Sigmoid colon (tissue), 7 donors: ENCODE measurements around the gene PRCC. TPM values are rescaled to one million over a fixed set of nuclear protein-coding genes. Genes with fewer than 3 reads are reported as not detected.

ENCODE experiments used
- DNase-seq: peaks from one replicate; pipeline ENCODE4 v3.0.0-alpha.2; 2019
- H3K27ac ChIP-seq, 4 donors: fragments of 200-600 bp; sonication (generic); one replicate each; pipeline ENCODE4 v1.5.1; 2016 to 2019; ENCODE audit warnings: mild to moderate bottlenecking in 1 of 4
- H3K27me3 ChIP-seq, 3 donors: fragments of 200-600 bp; sonication (generic); one replicate each; pipeline ENCODE4 v1.5.1; 2019; ENCODE audit warnings: mild to moderate bottlenecking in 1 of 3
- H3K36me3 ChIP-seq, 4 donors: fragments of 200-600 bp; sonication (generic); one replicate each; pipeline ENCODE4 v1.5.1; 2016 to 2019
- H3K4me1 ChIP-seq, 4 donors: fragments of 200-600 bp; sonication (generic); one replicate each; pipeline ENCODE4 v1.5.1; 2017 to 2019
- H3K4me3 ChIP-seq, 4 donors: fragments of 200-600 bp; sonication (generic); one replicate each; pipeline ENCODE4 v1.5.1; 2017 to 2019; ENCODE audit warnings: mild to moderate bottlenecking in 2 of 4, moderate library complexity in 1 of 4
- H3K9me3 ChIP-seq, 4 donors: fragments of 200-600 bp in 3 of 4; sonication (generic) in 3 of 4; one replicate each; pipeline versions ENCODE4 v1.5.1 to v1.6.1; 2013 to 2019
- EP300 ChIP-seq, 4 donors: sonication (generic); formaldehyde crosslinking; IDR thresholded peaks; one replicate each; pipeline ENCODE4 v1.6.1; 2017; ENCODE audit warnings: antibody characterized with exemption in 4 of 4
- POLR2A ChIP-seq, 2 donors: fragments of 450-650 bp; IDR thresholded peaks; one replicate each; pipeline ENCODE4 v1.6.1; 2016; ENCODE audit warnings: antibody characterized with exemption in 2 of 2, mild to moderate bottlenecking in 2 of 2, moderate library complexity in 2 of 2
- POLR2AphosphoS5 ChIP-seq, 4 donors: sonication (generic); formaldehyde crosslinking; IDR thresholded peaks; one replicate each; pipeline ENCODE4 v1.6.1; 2017; ENCODE audit warnings: antibody characterized with exemption in 4 of 4
- WGBS, 2 donors: extraction: QIAGEN DNeasy Blood & Tissue Kit; methylation state at CpG; one replicate each; pipeline ENCODE4 v1.1.7; 2013; 5-methylcytosine and 5-hydroxymethylcytosine counted together
- intact Hi-C: fragments of 100-400 bp; cut with DNase I; formaldehyde crosslinking; loops from one replicate; pipeline ENCODE4 v1.15.1; 2023
- polyA plus RNA-seq, 3 donors: library from polyadenylated mRNA; stranded (reverse); fragments of 200-250 nt; gene quantifications; one replicate each; pipeline ENCODE4 v1.2.3, GENCODE V29; 2013
- total RNA-seq, 4 donors: library from RNA; depleted of rRNA; stranded (reverse); fragments of >200 nt; gene quantifications; one replicate each; pipeline ENCODE4 v1.1.0, GENCODE V29; 2016
- TF ChIP-seq, protein P1 (sequence below), 4 experiments: fragments of 450-650 bp in 3 of 4; fragments of 200-600 bp in 1 of 4; IDR thresholded peaks; one replicate each; pipeline ENCODE4 v1.5.1; 2016 to 2019; ENCODE audit warnings: antibody characterized with exemption in 4 of 4, mild to moderate bottlenecking in 3 of 4, moderate library complexity in 2 of 4
- donor health status: healthy with polysubstance abuse.
- donor health status: Bipolar disorder and iron deficiency.
- donor health status: healthy.

The PRCC gene
- total and polyA plus RNA-seq, 7 donors = 27.5 to 49.7 (median 34.1) TPM

DNA sequence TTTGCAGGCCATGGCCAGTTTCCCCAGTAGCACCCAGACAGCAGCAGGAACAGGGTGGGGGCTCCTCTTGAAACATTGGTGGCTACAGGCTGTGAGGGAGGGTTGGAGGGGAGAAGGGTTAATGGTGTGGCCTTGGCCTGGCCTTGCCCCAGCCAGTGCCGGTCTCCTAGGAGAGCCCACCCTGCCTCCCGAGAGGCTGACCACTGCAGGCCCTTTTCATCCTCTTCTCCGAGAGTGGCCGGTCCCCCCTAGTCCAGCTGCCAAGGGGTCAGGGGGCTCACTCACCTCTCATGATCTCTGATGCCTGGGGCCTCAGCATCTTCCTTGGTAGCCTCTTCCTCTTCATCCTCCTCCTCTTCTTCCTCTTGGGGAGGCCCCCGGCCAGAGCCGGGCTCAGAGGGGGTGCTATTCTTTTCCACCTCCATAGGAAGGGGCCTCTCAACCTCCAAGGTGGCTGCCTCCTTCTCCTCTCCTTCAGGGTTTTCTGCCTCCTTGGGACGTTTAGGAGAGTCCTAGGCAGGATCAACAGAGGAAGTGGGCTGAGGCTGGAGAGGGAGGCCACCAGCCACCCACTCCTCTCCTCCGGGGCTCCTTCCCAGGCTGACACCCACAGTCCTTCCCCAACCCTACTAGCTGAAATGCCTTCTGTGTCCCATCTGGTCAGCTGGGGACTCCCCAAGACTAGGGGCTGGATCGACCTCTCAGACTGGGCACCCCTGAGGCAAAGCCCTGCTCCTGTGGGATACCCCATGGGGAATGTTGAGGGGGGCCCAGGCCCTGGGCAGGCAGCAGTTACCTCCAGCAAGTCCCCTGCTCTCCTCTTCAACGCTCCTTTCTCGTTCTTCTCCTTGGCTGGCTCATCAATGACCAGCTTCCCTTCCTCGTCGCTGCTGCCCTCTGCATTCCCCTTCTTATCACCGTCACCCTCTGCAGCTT is 23.7 kb upstream of the PRCC start:
- Histone ChIP-seq H3K27ac (no peak overlapping the region), H3K27me3 (no peaks in the 10 kb centered on the region), H3K9me3 (no peaks in the 10 kb centered on the region), H3K4me1 (peaks cover 0 to 57% (median 51%) of the 10 kb centered on the region in 4 donors), H3K4me3 (no peak overlapping the region), H3K36me3 (peaks cover 21 to 36% (median 27%) of the 10 kb centered on the region in 4 donors)
- no peak for DNase-seq
- intact Hi-C loops = no loop called here
- WGBS, 2 donors = 87 to 89% methylated on average over 14 of the region's 14 CpGs
- TF ChIP-seq, protein P1, sequence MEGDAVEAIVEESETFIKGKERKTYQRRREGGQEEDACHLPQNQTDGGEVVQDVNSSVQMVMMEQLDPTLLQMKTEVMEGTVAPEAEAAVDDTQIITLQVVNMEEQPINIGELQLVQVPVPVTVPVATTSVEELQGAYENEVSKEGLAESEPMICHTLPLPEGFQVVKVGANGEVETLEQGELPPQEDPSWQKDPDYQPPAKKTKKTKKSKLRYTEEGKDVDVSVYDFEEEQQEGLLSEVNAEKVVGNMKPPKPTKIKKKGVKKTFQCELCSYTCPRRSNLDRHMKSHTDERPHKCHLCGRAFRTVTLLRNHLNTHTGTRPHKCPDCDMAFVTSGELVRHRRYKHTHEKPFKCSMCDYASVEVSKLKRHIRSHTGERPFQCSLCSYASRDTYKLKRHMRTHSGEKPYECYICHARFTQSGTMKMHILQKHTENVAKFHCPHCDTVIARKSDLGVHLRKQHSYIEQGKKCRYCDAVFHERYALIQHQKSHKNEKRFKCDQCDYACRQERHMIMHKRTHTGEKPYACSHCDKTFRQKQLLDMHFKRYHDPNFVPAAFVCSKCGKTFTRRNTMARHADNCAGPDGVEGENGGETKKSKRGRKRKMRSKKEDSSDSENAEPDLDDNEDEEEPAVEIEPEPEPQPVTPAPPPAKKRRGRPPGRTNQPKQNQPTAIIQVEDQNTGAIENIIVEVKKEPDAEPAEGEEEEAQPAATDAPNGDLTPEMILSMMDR (IDR thresholded peaks at IDR 0.05) = no peak
- no peak for TF ChIP-seq POLR2A (IDR thresholded peaks at IDR 0.05)
- no peak for TF ChIP-seq POLR2AphosphoS5 (IDR thresholded peaks at IDR 0.05)
- TF ChIP-seq EP300 (IDR thresholded peaks at IDR 0.05) = no peak

DNA sequence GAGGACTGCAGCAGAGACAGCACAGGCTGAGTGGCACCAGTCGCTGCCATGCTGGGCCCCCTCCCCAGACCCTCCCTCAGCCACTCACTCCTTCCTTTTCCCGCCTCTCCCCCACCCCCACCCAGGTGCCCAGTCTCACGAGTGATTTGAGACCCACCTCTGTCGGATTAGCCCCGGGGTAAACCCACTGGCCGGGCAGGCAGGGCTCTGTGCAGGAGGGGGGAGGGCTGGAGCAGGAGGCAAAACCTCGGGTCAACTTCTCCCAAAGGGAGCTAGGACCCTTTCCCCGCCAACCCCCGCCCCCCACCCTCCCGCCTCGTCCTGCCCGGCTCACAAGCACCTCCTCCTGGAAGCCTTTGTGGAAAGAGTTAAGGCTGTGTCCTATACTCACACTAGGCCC is 23.0 kb upstream of the PRCC start:
- Histone ChIP-seq H3K27me3 (no peaks in the 10 kb centered on the region), H3K4me1 (peaks cover 0 to 64% (median 58%) of the 10 kb centered on the region in 4 donors), H3K9me3 (no peaks in the 10 kb centered on the region), H3K27ac (peak overlapping the region in 3 of 4 donors; percentile 98 to 100 (median 99)), H3K4me3 (no peak overlapping the region), H3K36me3 (peaks cover 21 to 36% (median 27%) of the 10 kb centered on the region in 4 donors)
- 79 to 84% methylated on average over 12 of the region's 12 CpGs for WGBS, 2 donors
- DNase-seq = no peak
- intact Hi-C loops = no loop called here
- TF ChIP-seq EP300 (IDR thresholded peaks at IDR 0.05) = no peak
- TF ChIP-seq, protein P1 (IDR thresholded peaks at IDR 0.05) = no peak
- TF ChIP-seq POLR2A (IDR thresholded peaks at IDR 0.05) = no peak
- no peak for TF ChIP-seq POLR2AphosphoS5 (IDR thresholded peaks at IDR 0.05)

DNA sequence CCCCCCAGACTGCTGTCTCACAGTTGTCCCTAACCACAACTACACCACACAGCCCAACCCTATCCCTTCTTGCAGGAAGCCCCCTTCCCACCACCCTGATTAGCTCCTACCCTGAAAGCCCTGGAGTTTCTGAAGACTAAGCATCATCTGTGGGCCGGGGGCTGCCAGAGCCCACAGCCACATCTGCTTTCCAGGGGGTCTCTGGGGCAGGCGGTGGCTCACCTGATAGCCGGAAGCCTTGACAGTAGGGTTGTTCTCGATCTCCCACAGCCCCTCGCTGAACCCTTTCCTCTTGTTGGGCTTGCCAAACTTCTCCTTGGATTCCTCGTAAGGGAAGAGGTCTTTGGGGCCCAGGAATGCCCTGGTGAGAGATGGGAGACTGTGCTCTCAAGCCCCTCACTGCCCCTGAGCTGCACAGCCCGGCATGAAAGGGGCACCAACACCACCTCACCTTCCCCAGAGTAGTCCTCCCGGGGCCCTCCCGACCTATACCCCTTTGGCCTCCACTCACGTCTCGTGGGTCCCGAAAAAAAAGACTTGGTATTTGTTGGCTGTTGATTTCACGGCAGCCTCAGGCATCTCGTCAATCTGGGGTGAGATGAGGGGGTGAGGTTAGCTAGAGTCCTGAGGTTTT is 22.4 kb upstream of the PRCC start:
- Histone ChIP-seq H3K4me3 (no peak overlapping the region), H3K9me3 (no peaks in the 10 kb centered on the region), H3K36me3 (peaks cover 21 to 36% (median 27%) of the 10 kb centered on the region in 4 donors), H3K27me3 (no peaks in the 10 kb centered on the region), H3K27ac (peak overlapping the region; percentile 96 to 100 (median 98)), H3K4me1 (peaks cover 0 to 67% (median 60%) of the 10 kb centered on the region in 4 donors)
- no peak for DNase-seq
- TF ChIP-seq, protein P1 (IDR thresholded peaks at IDR 0.05) = no peak
- no peak for TF ChIP-seq POLR2AphosphoS5 (IDR thresholded peaks at IDR 0.05)
- TF ChIP-seq EP300 (IDR thresholded peaks at IDR 0.05) = no peak
- 81 to 86% methylated on average over 14 of the region's 14 CpGs for WGBS, 2 donors
- intact Hi-C loops = no loop called here

DNA sequence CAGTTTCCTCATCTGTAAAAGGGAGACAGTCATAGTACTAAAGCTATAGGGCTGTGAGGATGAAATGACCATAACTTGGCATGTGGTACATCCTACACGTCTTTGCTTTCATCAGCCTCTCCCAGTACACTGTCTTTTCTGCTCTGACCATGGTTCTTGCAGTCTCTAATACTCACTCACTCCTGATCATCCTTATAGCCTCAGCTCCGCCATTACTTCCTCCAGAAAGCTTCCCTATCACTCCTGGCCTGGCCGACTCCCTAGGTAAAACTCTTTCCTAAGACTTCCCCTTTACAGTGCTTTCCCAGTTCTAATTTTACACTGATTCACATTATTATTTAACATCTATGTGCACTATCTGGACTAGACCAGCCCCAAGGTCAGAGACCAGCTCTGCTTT is 21.5 kb upstream of the PRCC start:
- no peaks in the 10 kb centered on the region for H3K27me3 ChIP-seq
- peak overlapping the region; percentile 96 to 100 (median 98) for H3K27ac ChIP-seq
- 64 to 70% methylated on average over 3 of the region's 3 CpGs for WGBS, 2 donors
- DNase-seq = no peak
- no peak for TF ChIP-seq POLR2AphosphoS5 (IDR thresholded peaks at IDR 0.05)
- TF ChIP-seq, protein P1 (IDR thresholded peaks at IDR 0.05) = no peak
- TF ChIP-seq POLR2A (IDR thresholded peaks at IDR 0.05) = no peak
- intact Hi-C loops = no loop called here
- no peaks in the 10 kb centered on the region for H3K9me3 ChIP-seq
- H3K4me3 ChIP-seq = peak overlapping the region in 3 of 4 donors; percentile 98 to 100 (median 99)
- peaks cover 0 to 64% (median 57%) of the 10 kb centered on the region in 4 donors for H3K4me1 ChIP-seq
- peaks cover 21 to 36% (median 27%) of the 10 kb centered on the region in 4 donors for H3K36me3 ChIP-seq
